Heart right ventricle (tissue), 16 donors: ENCODE data around the gene CSMD2. TPM values are rescaled to one million over a fixed set of nuclear protein-coding genes. Genes with fewer than 3 reads are reported as not detected.
A peak's percentile ranks its signal among the peaks of the same experiment; 100 is the strongest.

Experiments used
- ATAC-seq, 8 donors: fragments of 200-7000 bp; cut with Tn5 transposase; one replicate each; pipeline ENCODE4 v1.9.1; 2020; ENCODE audit warnings: mild to moderate bottlenecking in 8 of 8, moderate library complexity in 8 of 8, moderate number of reproducible peaks in 1 of 8
- DNase-seq, 2 donors: peaks; one replicate each; pipeline ENCODE4 v3.0.0-alpha.2; 2020
- H3K27ac ChIP-seq, 10 donors: fragments of 200-600 bp; sonication (generic) in 2 of 10; one replicate each; pipeline versions ENCODE4 v1.5.0 to v1.8.0; 2020 to 2022; ENCODE audit warnings: mild to moderate bottlenecking in 3 of 10
- H3K27me3 ChIP-seq, 7 donors: fragments of 200-600 bp; one replicate each; pipeline ENCODE4 v1.8.0; 2021 to 2022; ENCODE audit warnings: mild to moderate bottlenecking in 2 of 7
- H3K36me3 ChIP-seq, 9 donors: fragments of 200-600 bp; sonication (generic) in 1 of 9; one replicate each; pipeline versions ENCODE4 v1.5.0 to v1.8.0; 2020 to 2022; ENCODE audit warnings: mild to moderate bottlenecking in 2 of 9
- H3K4me1 ChIP-seq, 9 donors: fragments of 200-600 bp; sonication (generic) in 1 of 9; one replicate each; pipeline versions ENCODE4 v1.5.0 to v1.8.0; 2020 to 2022; ENCODE audit warnings: mild to moderate bottlenecking in 4 of 9
- H3K4me3 ChIP-seq, 10 donors: fragments of 200-600 bp; sonication (generic) in 2 of 10; one replicate each; pipeline versions ENCODE4 v1.5.0 to v1.8.0; 2020 to 2022; ENCODE audit warnings: mild to moderate bottlenecking in 7 of 10, moderate library complexity in 2 of 10
- H3K9me3 ChIP-seq, 11 donors: fragments of 200-600 bp in 10 of 11; sonication (generic) in 2 of 11; one replicate each; pipeline versions ENCODE4 v1.5.0 to v1.8.0; 2013 to 2022; ENCODE audit warnings: mild to moderate bottlenecking in 2 of 11, control low read depth in 1 of 11, moderate library complexity in 1 of 11
- CTCF ChIP-seq, 9 donors: fragments of 200-600 bp; sonication (generic) in 2 of 9; IDR thresholded peaks; one replicate each; pipeline versions ENCODE4 v1.5.0 to v1.8.0; 2021 to 2022; ENCODE audit warnings: antibody characterized with exemption in 9 of 9, mild to moderate bottlenecking in 5 of 9, moderate library complexity in 1 of 9
- WGBS, 2 donors: extraction: QIAGEN DNeasy Blood & Tissue Kit; methylation state at CpG; one replicate each; pipeline ENCODE4 v1.1.7; 2013; ENCODE audit warnings: inconsistent platforms in 1 of 2; 5-methylcytosine and 5-hydroxymethylcytosine counted together
- intact Hi-C, 10 donors: fragments of 100-400 bp; cut with DNase I; formaldehyde crosslinking; loops; one replicate each; pipeline versions ENCODE4 v1.11.1 to v1.14.2; 2022
- polyA plus RNA-seq, 2 donors: library from polyadenylated mRNA; stranded (reverse); fragments of 200-250 nt; gene quantifications; one replicate each; pipeline ENCODE4 v1.2.3, GENCODE V29; 2013
- total RNA-seq, 10 donors: library from RNA; stranded (reverse); fragmentation: NEBNext Ultra II Directional in 3 of 10; extraction: Animal tissue kit (Norgen Biotek cat#: 25700) in 3 of 10; gene quantifications; one replicate each; pipeline versions ENCODE4 v1.2.1 to v1.2.4, GENCODE V29; 2021 to 2023
- donor health status: Arrhythmogenic right ventricular cardiomyopathy.
- donor health status: ischemic (EF 13 %, LVEDD 7.1; RV severe dilation, severe dysfunction).
- donor health status: healthy with polysubstance abuse.
- donor health status: DM: no; HTN: yes; CAD: no.
- donor health status: DM: no; HTN: no; CAD: no.
- donor health status: ischemic (EF 25% LVEDD 6.9; RV normal size, moderate dysfunction).
- donor health status: ischemic (EF 25% LVEDD 5.7; RV mildly dilated, moderate dysfunction).
- donor health status: healthy.
- donor health status: DM: yes; HTN: yes; CAD: no.
- donor health status: Ischemic cardiomyopathy.
- donor health status: ischemic (EF 35%, LVEDD 5.7; RV mildly dilated, moderate dysfunction).
- donor health status: nonischemic (EF 11% LVEDD 7.7; RV severe dilation, severe dysfunction).
- donor health status: DM: yes; HTN: yes; CAD: no.
- donor health status: PGD.
- donor health status: ischemic (EF 29% LVEDD 5.4; RV normal size, mild dysfunction).
- donor health status: nonischemic (EF 23%, LVEDD 6.1; RV moderate dilation, normal function).

Gene CSMD2
- total and polyA plus RNA-seq, 12 donors: 0.04 to 0.97 (median 0.14) TPM; not detected in 1

- Histone ChIP-seq H3K36me3 (no peaks in the 10 kb centered on the region), H3K4me3 (no peak overlapping the region), H3K27me3 (peaks cover 0 to 3% (median 0%) of the 10 kb centered on the region in 7 donors), H3K9me3 (no peaks in the 10 kb centered on the region), H3K27ac (no peak overlapping the region), H3K4me1 (peaks cover 0 to 4% (median 0%) of the 10 kb centered on the region in 9 donors)
- 79 to 80% methylated on average over 3 of the region's 3 CpGs for WGBS, 2 donors
- ATAC-seq (no peak), DNase-seq (no peak)
- no peak for TF ChIP-seq CTCF (IDR thresholded peaks at IDR 0.05)
- intact Hi-C loops: no loop called here
Measured at GRCh38 chr1:33932871-33933270, 232.2 kb downstream of the CSMD2 start.

GRCh38 chr1:33931111-33931475 lies 233.9 kb downstream of the CSMD2 start:
- Histone ChIP-seq H3K27me3 (no peaks in the 10 kb centered on the region), H3K4me1 (peaks cover 0 to 4% (median 0%) of the 10 kb centered on the region in 9 donors), H3K27ac (no peak overlapping the region), H3K4me3 (no peak overlapping the region), H3K9me3 (no peaks in the 10 kb centered on the region), H3K36me3 (no peaks in the 10 kb centered on the region)
- no peak for TF ChIP-seq CTCF (IDR thresholded peaks at IDR 0.05)
- DNase-seq (no peak), ATAC-seq (no peak)
- 79 to 80% methylated on average over 4 of the region's 4 CpGs for WGBS, 2 donors
- intact Hi-C loops: no loop called here

GRCh38 chr1:33930346-33931110 lies 234.5 kb downstream of the CSMD2 start:
- intact Hi-C loops: no loop called here
- Histone ChIP-seq H3K4me3 (no peak overlapping the region), H3K27ac (no peak overlapping the region), H3K4me1 (peaks cover 0 to 4% (median 0%) of the 10 kb centered on the region in 9 donors), H3K9me3 (peaks cover 0 to 2% (median 0%) of the 10 kb centered on the region in 11 donors), H3K36me3 (no peaks in the 10 kb centered on the region), H3K27me3 (no peaks in the 10 kb centered on the region)
- ATAC-seq (peak in 4 of 8 donors; percentile 19 to 59 (median 38)), DNase-seq (no peak)
- WGBS, 2 donors: 59 to 62% methylated on average over 11 of the region's 11 CpGs
- no peak for TF ChIP-seq CTCF (IDR thresholded peaks at IDR 0.05)

GRCh38 chr1:33928251-33928650 lies 236.8 kb downstream of the CSMD2 start:
- Histone ChIP-seq H3K27ac (no peak overlapping the region), H3K4me3 (no peak overlapping the region), H3K27me3 (no peaks in the 10 kb centered on the region), H3K4me1 (peaks cover 0 to 4% (median 0%) of the 10 kb centered on the region in 9 donors), H3K9me3 (peaks cover 0 to 13% (median 0%) of the 10 kb centered on the region in 11 donors), H3K36me3 (no peaks in the 10 kb centered on the region)
- ATAC-seq (no peak), DNase-seq (no peak)
- intact Hi-C loops: no loop called here
- no peak for TF ChIP-seq CTCF (IDR thresholded peaks at IDR 0.05)
